H1 (cell line): ENCODE data around the gene IPO11. TPM values are rescaled to one million over a fixed set of nuclear protein-coding genes. Genes with fewer than 3 reads are reported as not detected.

Experiments used
- CTCF ChIA-PET: fragments of 300-600 bp; sonication (Branson Sonifier 250); formaldehyde crosslinking; loops from one replicate; lab custom pipeline; 2021; ENCODE audit not compliant: partially characterized antibody; lab: Charles Lee
- POLR2A ChIA-PET: fragments of 300-600 bp; sonication (Branson Sonifier 250); formaldehyde crosslinking; loops from one replicate; lab custom pipeline; 2021; ENCODE audit warnings: inconsistent platforms; ENCODE audit not compliant: partially characterized antibody; lab: Charles Lee
- DNase-seq, 2 experiments: peaks; one replicate each; pipeline versions ENCODE4 v3.0.0 to v3.0.0-alpha.2; 2010 to 2022; ENCODE audit warnings: low spot score in 2 of 2, low read depth in 1 of 2, mixed read lengths in 1 of 2
- FAIRE-seq: peaks from 2 replicates; lab custom pipeline; 2011; peaks lifted over from hg19 to GRCh38; lab: Jason Lieb, UNC
- H2AFZ ChIP-seq: 2 replicates; pipeline ENCODE4 v1.8.1; 2012; ENCODE audit warnings: low read length, inconsistent platforms
- H2AK5ac ChIP-seq: 2 replicates; pipeline ENCODE4 v1.6.1; 2013; ENCODE audit warnings: low read depth, low read length
- H2BK120ac ChIP-seq: replicated peaks from 2 replicates; pipeline ENCODE3; 2013; ENCODE audit warnings: low read depth, low read length, inconsistent platforms
- H2BK12ac ChIP-seq: 2 replicates; pipeline ENCODE4 v1.6.1; 2013; ENCODE audit warnings: low read depth, low read length
- H2BK15ac ChIP-seq: 2 replicates; pipeline ENCODE4 v1.6.1; 2013; ENCODE audit warnings: low read length
- H2BK20ac ChIP-seq: 2 replicates; pipeline ENCODE4 v1.6.1; 2013; ENCODE audit warnings: low read length
- H2BK5ac ChIP-seq: 2 replicates; pipeline ENCODE4 v1.6.1; 2013; ENCODE audit warnings: low read depth, low read length
- H3K14ac ChIP-seq: 2 replicates; pipeline ENCODE4 v1.6.1; 2013; ENCODE audit warnings: inconsistent platforms; ENCODE audit not compliant: insufficient read length
- H3K18ac ChIP-seq: 2 replicates; pipeline ENCODE4 v1.6.1; 2013; ENCODE audit warnings: low read length; ENCODE audit errors: extremely low read depth
- H3K23ac ChIP-seq: 2 replicates; pipeline ENCODE4 v1.6.1; 2013; ENCODE audit warnings: inconsistent platforms; ENCODE audit not compliant: insufficient read length
- H3K23me2 ChIP-seq: 2 replicates; pipeline ENCODE4 v1.6.1; 2013; ENCODE audit warnings: low read depth, low read length
- H3K27ac ChIP-seq: 2 replicates; pipeline ENCODE4 v1.6.1; 2011; ENCODE audit warnings: low read depth, low read length, inconsistent platforms
- H3K27me3 ChIP-seq, 4 experiments: replicated peaks in 1 of 4; 1 replicate in 1 of 4; 2 replicates in 3 of 4; pipeline versions ENCODE4 v1.6.1 to v1.8.1; 2011 to 2013; ENCODE audit warnings: low read length in 3 of 4, mild to moderate bottlenecking in 3 of 4, inconsistent platforms in 2 of 4, mixed read lengths in 2 of 4, moderate library complexity in 1 of 4; ENCODE audit not compliant: control insufficient read depth in 3 of 4, insufficient read depth in 3 of 4; ENCODE audit errors: extremely low read depth in 1 of 4
- H3K36me3 ChIP-seq, 4 experiments: 2 replicates each; pipeline versions ENCODE4 v1.6.1 to v1.8.1; 2011 to 2013; ENCODE audit warnings: mild to moderate bottlenecking in 4 of 4, low read length in 3 of 4, moderate library complexity in 2 of 4, control low read depth in 1 of 4, inconsistent platforms in 1 of 4; ENCODE audit not compliant: insufficient read depth in 4 of 4, control insufficient read depth in 2 of 4
- H3K4ac ChIP-seq: replicated peaks from 2 replicates; pipeline ENCODE3; 2013; ENCODE audit warnings: low read length, low read depth, mixed read lengths, inconsistent platforms; ENCODE audit not compliant: insufficient read length
- H3K4me1 ChIP-seq, 4 experiments: replicated peaks in 1 of 4; 1 replicate in 1 of 4; 2 replicates in 3 of 4; pipeline versions ENCODE4 v1.6.1 to v1.8.1; 2011 to 2013; ENCODE audit warnings: low read length in 3 of 4, inconsistent platforms in 2 of 4, mixed read lengths in 1 of 4; ENCODE audit not compliant: insufficient read depth in 4 of 4, control insufficient read depth in 3 of 4
- H3K4me2 ChIP-seq, 2 experiments: 2 replicates each; pipeline versions ENCODE4 v1.6.1 to v1.8.1; 2011 to 2013; ENCODE audit warnings: low read depth in 2 of 2, low read length in 2 of 2, control low read depth in 1 of 2, inconsistent platforms in 1 of 2, mild to moderate bottlenecking in 1 of 2; ENCODE audit not compliant: insufficient read depth in 1 of 2
- H3K4me3 ChIP-seq, 4 experiments: fragments of 200-600, 300-600 bp in 1 of 4; sonication (generic), shearing (Covaris generic), sonication (Bioruptor Twin) in 1 of 4; 2 replicates each; pipeline versions ENCODE4 v1.5.1 to v1.8.1; 2011 to 2016; ENCODE audit warnings: low read length in 4 of 4, low read depth in 3 of 4, control low read depth in 2 of 4, inconsistent platforms in 2 of 4, mild to moderate bottlenecking in 2 of 4, mixed read lengths in 1 of 4, moderate library complexity in 1 of 4; ENCODE audit not compliant: insufficient read depth in 2 of 4; ENCODE audit errors: extremely low read depth in 1 of 4
- H3K56ac ChIP-seq: replicated peaks from 2 replicates; pipeline ENCODE3; 2013; ENCODE audit warnings: low read depth, mild to moderate bottlenecking, mixed read lengths, low read length, inconsistent platforms; ENCODE audit not compliant: insufficient read length
- H3K79me1 ChIP-seq: 2 replicates; pipeline ENCODE4 v1.6.1; 2013; ENCODE audit warnings: low read depth, low read length, control low read depth
- H3K79me2 ChIP-seq, 2 experiments: 2 replicates each; pipeline versions ENCODE4 v1.6.1 to v1.8.1; 2012 to 2013; ENCODE audit warnings: low read length in 2 of 2, mild to moderate bottlenecking in 2 of 2, inconsistent platforms in 1 of 2; ENCODE audit not compliant: insufficient read depth in 2 of 2, control insufficient read depth in 1 of 2
- H3K9ac ChIP-seq, 4 experiments: replicated peaks in 1 of 4; 1 replicate in 1 of 4; 2 replicates in 3 of 4; pipeline versions ENCODE4 v1.6.1 to v1.8.1; 2011 to 2013; ENCODE audit warnings: low read depth in 3 of 4, low read length in 3 of 4, control low read depth in 2 of 4, mild to moderate bottlenecking in 2 of 4, moderate library complexity in 2 of 4, inconsistent platforms in 1 of 4; ENCODE audit errors: extremely low read depth in 1 of 4
- H3K9me3 ChIP-seq, 2 experiments: 2 replicates each; pipeline versions ENCODE4 v1.6.1 to v1.8.1; 2012 to 2013; ENCODE audit warnings: mild to moderate bottlenecking in 2 of 2, moderate library complexity in 2 of 2, control low read depth in 1 of 2, inconsistent platforms in 1 of 2, low read depth in 1 of 2, low read length in 1 of 2, mixed read lengths in 1 of 2; ENCODE audit not compliant: insufficient read depth in 2 of 2
- H4K20me1 ChIP-seq, 2 experiments: replicated peaks in 1 of 2; 2 replicates each; pipeline versions ENCODE3 to v1.8.1; 2011 to 2013; ENCODE audit warnings: inconsistent platforms in 2 of 2, low read length in 2 of 2, mild to moderate bottlenecking in 1 of 2; ENCODE audit not compliant: insufficient read depth in 2 of 2, control insufficient read depth in 1 of 2
- H4K5ac ChIP-seq: 2 replicates; pipeline ENCODE4 v1.6.1; 2013; ENCODE audit warnings: low read length, low read depth, mixed read lengths, inconsistent platforms; ENCODE audit not compliant: insufficient read length
- H4K8ac ChIP-seq: 2 replicates; pipeline ENCODE4 v1.8.0; 2013; ENCODE audit warnings: mild to moderate bottlenecking, moderate library complexity, low read length, inconsistent platforms; ENCODE audit not compliant: insufficient read depth; ENCODE audit errors: extremely low read depth
- H4K91ac ChIP-seq: replicated peaks from 2 replicates; pipeline ENCODE3; 2013; ENCODE audit warnings: low read length, mixed read lengths, inconsistent platforms; ENCODE audit not compliant: insufficient read length
- BCL11A ChIP-seq, 2 experiments: IDR thresholded peaks; one replicate each; pipeline ENCODE4 v1.6.1; 2011; ENCODE audit warnings: low read depth in 2 of 2, low read length in 2 of 2, mild to moderate bottlenecking in 2 of 2
- SP1 ChIP-seq: IDR thresholded peaks from 2 replicates; pipeline ENCODE4 v1.6.1; 2011; ENCODE audit warnings: low read depth, low read length
- TEAD4 ChIP-seq: IDR thresholded peaks from 2 replicates; pipeline ENCODE4 v1.6.1; 2012; ENCODE audit warnings: low read depth, low read length, inconsistent platforms, mixed read lengths
- WGBS, 2 experiments: shearing (Covaris generic) in 1 of 2; methylation state at CpG; one replicate each; pipeline versions ENCODE4 v1.1.6 to v1.1.7; 2013 to 2015; ENCODE audit warnings: low lambda C conversion rate in 2 of 2, mixed read lengths in 2 of 2, inconsistent platforms in 1 of 2, low coverage in 1 of 2, missing lambda C conversion rate in 1 of 2; ENCODE audit not compliant: insufficient replicate concordance in 2 of 2, insufficient coverage in 1 of 2, insufficient read length in 1 of 2; ENCODE audit errors: extremely low coverage in 1 of 2, missing lambda C conversion rate in 1 of 2; 5-methylcytosine and 5-hydroxymethylcytosine counted together
- polyA plus RNA-seq, 7 experiments: library from polyadenylated mRNA; depleted of rRNA in 3 of 7; stranded (reverse) in 5 of 7; unstranded in 2 of 7; fragments of >200 nt in 5 of 7; fragments of 200-250 nt in 2 of 7; gene quantifications; 1 replicate in 5 of 7; 2 replicates in 1 of 7; 4 replicates in 1 of 7; pipeline versions ENCODE4 v1.2.1 to v1.2.3, GENCODE V29; 2011 to 2013; ENCODE audit warnings: missing spikeins in 2 of 7, mixed read lengths in 2 of 7
- total RNA-seq: library from RNA; stranded (reverse); fragmentation: NEBNext Ultra II Directional; extraction: Animal tissue kit (Norgen Biotek cat#: 25700); gene quantifications from 2 replicates; pipeline ENCODE4 v1.2.1, GENCODE V29; 2021

The IPO11 gene
- total and polyA plus RNA-seq, 2 of the 8 experiments (the other 6 are each of a cell fraction or from before 2014, with no cell fraction given): 23.6 to 64.4 TPM

- H4K5ac ChIP-seq: no peak overlapping the region
- H3K4me1 ChIP-seq: peaks cover 0 to 3% (median 1%) of the 10 kb centered on the region in 4 experiments; a peak in 4 of 7 replicates
- no peak overlapping the region for H4K91ac ChIP-seq
- H3K79me1 ChIP-seq: no peaks in the 10 kb centered on the region
- H4K20me1 ChIP-seq: no peaks in the 10 kb centered on the region
- no peak overlapping the region for H2AFZ ChIP-seq
- WGBS, 2 experiments: 61% methylated on average over 5 of the region's 5 CpGs; no CpG with 5 or more reads in 1 of the 2 experiments
- 0 out of 2 replicates have a peak, but pooled peaks have one; percentile 17 for TF ChIP-seq SP1
- no peak for TF ChIP-seq BCL11A (IDR thresholded peaks at IDR 0.05; ENCODE audit: low read depth in 2 of 2, low read length in 2 of 2)
- TF ChIP-seq TEAD4: peak; percentile 82
- no peak overlapping the region for H3K4me2 ChIP-seq
- no peak overlapping the region for H2BK5ac ChIP-seq
- H4K8ac ChIP-seq: no peak overlapping the region
- H3K27me3 ChIP-seq: no peaks in the 10 kb centered on the region
- no peak overlapping the region for H3K4me3 ChIP-seq
- no peaks in the 10 kb centered on the region for H3K79me2 ChIP-seq
- H2BK20ac ChIP-seq: no peak overlapping the region
- H3K18ac ChIP-seq: no peak overlapping the region
- no peak overlapping the region for H3K4ac ChIP-seq
- no peak overlapping the region for H2BK15ac ChIP-seq
- H3K14ac ChIP-seq: no peak overlapping the region
- no peak overlapping the region for H3K23ac ChIP-seq
- FAIRE-seq: no peak
- H3K56ac ChIP-seq: no peak overlapping the region
- H3K23me2 ChIP-seq: no peaks in the 10 kb centered on the region
- peaks cover 5 to 6% of the 10 kb centered on the region in 2 experiments; a peak in 2 of 4 replicates for H3K9me3 ChIP-seq
- H3K27ac ChIP-seq: no peak overlapping the region
- POLR2A ChIA-PET: no interaction called here
- H2AK5ac ChIP-seq: no peak overlapping the region
- no peak overlapping the region for H3K9ac ChIP-seq
- no peaks in the 10 kb centered on the region for H3K36me3 ChIP-seq
- H2BK12ac ChIP-seq: no peak overlapping the region
- no peak overlapping the region for H2BK120ac ChIP-seq
- CTCF ChIA-PET: interaction anchor here (1.8 to 3.4 kb wide), 2 partner anchors 11 to 69 kb away, joined by 4 to 13 read pairs; no protein-coding TSS in a partner anchor
- no peak for DNase-seq
These were observed 237.6 kb downstream of the IPO11 start for GRCh38 chr5:62650197-62650596.
